ENCODE measurements around the gene ATAD2B.

Gene ATAD2B

GRCh38 chr2:23777826-23778225, 149.1 kb downstream of the ATAD2B start:
- DNase-seq (ENCODE audit: low spot score in 2 of 2) (no peak), ATAC-seq (ENCODE audit: low read depth) (no peak)
- H3K4me1 Mint-ChIP-seq, result no peaks in the 10 kb centered on the region
- no peaks in the 10 kb centered on the region for H3K9me3 Mint-ChIP-seq
- no peak overlapping the region for H3K4me3 Mint-ChIP-seq
- H3K27ac Mint-ChIP-seq, result no peak overlapping the region
- peaks cover 18% of the 10 kb centered on the region for H3K36me3 Mint-ChIP-seq
- H3K27me3 Mint-ChIP-seq, result no peaks in the 10 kb centered on the region

GRCh38 chr2:23776021-23776420, 150.9 kb downstream of the ATAD2B start:
- no peak for ATAC-seq (ENCODE audit: low read depth)
- Mint-ChIP-seq H3K9me3 (peaks cover 2% of the 10 kb centered on the region), H3K27ac (no peak overlapping the region), H3K27me3 (no peaks in the 10 kb centered on the region), H3K36me3 (peaks cover 28% of the 10 kb centered on the region), H3K4me1 (peaks cover 2% of the 10 kb centered on the region), H3K4me3 (no peak overlapping the region)
- no peak for DNase-seq (ENCODE audit: low spot score in 2 of 2)

- ATAC-seq (ENCODE audit: low read depth) (peak; percentile 47), DNase-seq (ENCODE audit: low spot score in 2 of 2) (no peak)
- Mint-ChIP-seq H3K36me3 (peaks cover 31% of the 10 kb centered on the region), H3K4me1 (peaks cover 3% of the 10 kb centered on the region), H3K27me3 (no peaks in the 10 kb centered on the region), H3K9me3 (peaks cover 2% of the 10 kb centered on the region), H3K4me3 (no peak overlapping the region), H3K27ac (no peak overlapping the region)
These were observed 154.2 kb downstream of the ATAD2B start for GRCh38 chr2:23772684-23773083.

GRCh38 chr2:23772056-23772455, 154.9 kb downstream of the ATAD2B start:
- Mint-ChIP-seq H3K9me3 (peaks cover 2% of the 10 kb centered on the region), H3K36me3 (peaks cover 35% of the 10 kb centered on the region), H3K4me3 (no peak overlapping the region), H3K4me1 (peaks cover 5% of the 10 kb centered on the region), H3K27ac (no peak overlapping the region), H3K27me3 (no peaks in the 10 kb centered on the region)
- no peak for ATAC-seq (ENCODE audit: low read depth)
- DNase-seq (ENCODE audit: low spot score in 2 of 2), result no peak

- no peak for DNase-seq (ENCODE audit: low spot score in 2 of 2)
- Mint-ChIP-seq H3K4me3 (no peak overlapping the region), H3K27me3 (no peaks in the 10 kb centered on the region), H3K4me1 (peaks cover 5% of the 10 kb centered on the region), H3K36me3 (peaks cover 35% of the 10 kb centered on the region), H3K27ac (no peak overlapping the region), H3K9me3 (peaks cover 2% of the 10 kb centered on the region)
- no peak for ATAC-seq (ENCODE audit: low read depth)
These were observed 157.6 kb downstream of the ATAD2B start for GRCh38 chr2:23769364-23769763.

GRCh38 chr2:23767876-23768621, 158.9 kb downstream of the ATAD2B start:
- DNase-seq (ENCODE audit: low spot score in 2 of 2), result no peak
- no peak overlapping the region for H3K27ac Mint-ChIP-seq
- peaks cover 5% of the 10 kb centered on the region for H3K4me1 Mint-ChIP-seq
- peaks cover 2% of the 10 kb centered on the region for H3K9me3 Mint-ChIP-seq
- ATAC-seq (ENCODE audit: low read depth), result no peak
- H3K36me3 Mint-ChIP-seq, result peaks cover 34% of the 10 kb centered on the region
- no peaks in the 10 kb centered on the region for H3K27me3 Mint-ChIP-seq
- H3K4me3 Mint-ChIP-seq, result no peak overlapping the region

- Mint-ChIP-seq H3K9me3 (no peaks in the 10 kb centered on the region), H3K36me3 (peaks cover 28% of the 10 kb centered on the region), H3K4me1 (peaks cover 3% of the 10 kb centered on the region), H3K4me3 (no peak overlapping the region), H3K27me3 (no peaks in the 10 kb centered on the region), H3K27ac (no peak overlapping the region)
- DNase-seq (ENCODE audit: low spot score in 2 of 2) (no peak), ATAC-seq (ENCODE audit: low read depth) (no peak)
These were observed 164.8 kb downstream of the ATAD2B start for GRCh38 chr2:23762141-23762540.

GRCh38 chr2:23761638-23762037, 165.3 kb downstream of the ATAD2B start:
- DNase-seq (ENCODE audit: low spot score in 2 of 2) (no peak), ATAC-seq (ENCODE audit: low read depth) (no peak)
- no peak overlapping the region for H3K4me3 Mint-ChIP-seq
- H3K27me3 Mint-ChIP-seq, result no peaks in the 10 kb centered on the region
- H3K27ac Mint-ChIP-seq, result no peak overlapping the region
- no peaks in the 10 kb centered on the region for H3K9me3 Mint-ChIP-seq
- peaks cover 24% of the 10 kb centered on the region for H3K36me3 Mint-ChIP-seq
- H3K4me1 Mint-ChIP-seq, result peaks cover 3% of the 10 kb centered on the region

- DNase-seq (ENCODE audit: low spot score in 2 of 2) (no peak), ATAC-seq (ENCODE audit: low read depth) (no peak)
- H3K27ac Mint-ChIP-seq, result no peak overlapping the region
- H3K4me1 Mint-ChIP-seq, result peaks cover 3% of the 10 kb centered on the region
- H3K36me3 Mint-ChIP-seq, result peaks cover 24% of the 10 kb centered on the region
- H3K4me3 Mint-ChIP-seq, result no peak overlapping the region
- H3K27me3 Mint-ChIP-seq, result no peaks in the 10 kb centered on the region
- H3K9me3 Mint-ChIP-seq, result no peaks in the 10 kb centered on the region
These were observed 166.2 kb downstream of the ATAD2B start for GRCh38 chr2:23760736-23761135.

GRCh38 chr2:23757686-23758433, 169.1 kb downstream of the ATAD2B start:
- H3K9me3 Mint-ChIP-seq, result no peaks in the 10 kb centered on the region
- no peak overlapping the region for H3K27ac Mint-ChIP-seq
- H3K27me3 Mint-ChIP-seq, result no peaks in the 10 kb centered on the region
- no peak for ATAC-seq (ENCODE audit: low read depth)
- peaks cover 3% of the 10 kb centered on the region for H3K4me1 Mint-ChIP-seq
- no peak for DNase-seq (ENCODE audit: low spot score in 2 of 2)
- no peak overlapping the region for H3K4me3 Mint-ChIP-seq
- H3K36me3 Mint-ChIP-seq, result peaks cover 28% of the 10 kb centered on the region

GRCh38 chr2:23756593-23757292, 170.2 kb downstream of the ATAD2B start:
- Mint-ChIP-seq H3K27me3 (no peaks in the 10 kb centered on the region), H3K36me3 (peaks cover 26% of the 10 kb centered on the region), H3K9me3 (no peaks in the 10 kb centered on the region), H3K27ac (no peak overlapping the region), H3K4me1 (peaks cover 2% of the 10 kb centered on the region), H3K4me3 (no peak overlapping the region)
- no peak for ATAC-seq (ENCODE audit: low read depth)
- no peak for DNase-seq (ENCODE audit: low spot score in 2 of 2)

- Mint-ChIP-seq H3K27ac (no peak overlapping the region), H3K36me3 (peaks cover 25% of the 10 kb centered on the region), H3K4me1 (no peaks in the 10 kb centered on the region), H3K27me3 (no peaks in the 10 kb centered on the region), H3K4me3 (no peak overlapping the region), H3K9me3 (no peaks in the 10 kb centered on the region)
- DNase-seq (ENCODE audit: low spot score in 2 of 2), result no peak
- no peak for ATAC-seq (ENCODE audit: low read depth)
These were observed 172.0 kb downstream of the ATAD2B start for GRCh38 chr2:23754970-23755369.

GRCh38 chr2:23753291-23754010, 173.5 kb downstream of the ATAD2B start:
- Mint-ChIP-seq H3K4me1 (no peaks in the 10 kb centered on the region), H3K27me3 (no peaks in the 10 kb centered on the region), H3K9me3 (no peaks in the 10 kb centered on the region), H3K4me3 (no peak overlapping the region), H3K36me3 (peaks cover 26% of the 10 kb centered on the region), H3K27ac (no peak overlapping the region)
- ATAC-seq (ENCODE audit: low read depth) (no peak), DNase-seq (ENCODE audit: low spot score in 2 of 2) (no peak)
